Activated CD4-positive, alpha-beta T cell treated with anti-CD3 and anti-CD28 coated beads, Interleukin-2, amount 10 ng/mL, durations not matched to agents 7 days and 5 days (primary cell): ENCODE results near the gene CHCHD3. TPM values are rescaled to one million over a fixed set of nuclear protein-coding genes. Genes with fewer than 3 reads are reported as not detected.

Experiments used
- CTCF ChIA-PET: fragments of 350-600 bp; sonication (Branson Sonifier 250); formaldehyde crosslinking; loops from one replicate; lab custom pipeline; 2021; ENCODE audit warnings: antibody characterized with exemption; lab: Charles Lee
- POLR2A ChIA-PET: fragments of 350-600 bp; sonication (Branson Sonifier 250); formaldehyde crosslinking; loops from one replicate; lab custom pipeline; 2021; ENCODE audit warnings: antibody characterized with exemption; lab: Charles Lee
- DNase-seq: peaks from one replicate; pipeline ENCODE4 v3.0.0-alpha.2; 2020
- H3K27ac Mint-ChIP-seq: one replicate; pipeline ENCODE4 v1.8.0; 2021; ENCODE audit warnings: mild to moderate bottlenecking, moderate library complexity, mixed read lengths
- H3K27me3 Mint-ChIP-seq: one replicate; pipeline ENCODE4 v1.8.0; 2021; ENCODE audit warnings: mixed read lengths
- H3K36me3 Mint-ChIP-seq: one replicate; pipeline ENCODE4 v1.8.0; 2021; ENCODE audit warnings: low read depth, mixed read lengths
- H3K4me1 Mint-ChIP-seq: one replicate; pipeline ENCODE4 v1.8.0; 2021; ENCODE audit warnings: mixed read lengths
- H3K4me3 Mint-ChIP-seq: one replicate; pipeline ENCODE4 v1.8.0; 2021; ENCODE audit warnings: mild to moderate bottlenecking, moderate library complexity, mixed read lengths
- H3K9me3 Mint-ChIP-seq: one replicate; pipeline ENCODE4 v1.8.0; 2021; ENCODE audit warnings: mixed read lengths
- total RNA-seq, 2 experiments: library from RNA; stranded (reverse); gene quantifications; one replicate each; pipeline ENCODE4 v1.2.3, GENCODE V29; 2021

Gene CHCHD3
- total RNA-seq, 2 experiments from 2014 or later, result 47.4 to 49.2 TPM

- Mint-ChIP-seq H3K36me3 (peaks cover 27% of the 10 kb centered on the region), H3K27ac (no peak overlapping the region), H3K27me3 (no peaks in the 10 kb centered on the region), H3K9me3 (peaks cover 17% of the 10 kb centered on the region), H3K4me3 (no peak overlapping the region), H3K4me1 (no peaks in the 10 kb centered on the region)
- ChIA-PET POLR2A (no interaction called here), CTCF (no interaction called here)
- no peak for DNase-seq
Measured at GRCh38 chr7:133009426-133010252, 72.3 kb downstream of the CHCHD3 start.

GRCh38 chr7:133007961-133008360, 73.9 kb downstream of the CHCHD3 start:
- POLR2A ChIA-PET, result no interaction called here
- Mint-ChIP-seq H3K27me3 (no peaks in the 10 kb centered on the region), H3K36me3 (peaks cover 23% of the 10 kb centered on the region), H3K9me3 (peaks cover 17% of the 10 kb centered on the region), H3K4me1 (no peaks in the 10 kb centered on the region), H3K4me3 (no peak overlapping the region), H3K27ac (no peak overlapping the region)
- CTCF ChIA-PET, result no interaction called here
- no peak for DNase-seq

- no peak for DNase-seq
- ChIA-PET CTCF (interaction anchor here (0.6 kb wide), 1 partner anchor 12 kb away, joined by 3 read pairs; no protein-coding TSS in a partner anchor), POLR2A (no interaction called here)
- Mint-ChIP-seq H3K9me3 (peaks cover 15% of the 10 kb centered on the region), H3K27ac (no peak overlapping the region), H3K4me3 (no peak overlapping the region), H3K4me1 (no peaks in the 10 kb centered on the region), H3K27me3 (no peaks in the 10 kb centered on the region), H3K36me3 (peaks cover 16% of the 10 kb centered on the region)
Measured at GRCh38 chr7:133003052-133003910, 78.6 kb downstream of the CHCHD3 start.

GRCh38 chr7:133001727-133002126, 80.2 kb downstream of the CHCHD3 start:
- POLR2A ChIA-PET, result no interaction called here
- Mint-ChIP-seq H3K27me3 (no peaks in the 10 kb centered on the region), H3K36me3 (peaks cover 6% of the 10 kb centered on the region), H3K9me3 (peaks cover 4% of the 10 kb centered on the region), H3K4me3 (no peak overlapping the region), H3K4me1 (no peaks in the 10 kb centered on the region), H3K27ac (no peak overlapping the region)
- DNase-seq, result no peak
- CTCF ChIA-PET, result interaction anchor here (1.1 kb wide), 1 partner anchor 9 kb away, joined by 3 read pairs; no protein-coding TSS in a partner anchor

GRCh38 chr7:132999845-133000244, 82.0 kb downstream of the CHCHD3 start:
- DNase-seq, result no peak
- no peak overlapping the region for H3K4me3 Mint-ChIP-seq

GRCh38 chr7:132998763-132999162, 83.1 kb downstream of the CHCHD3 start:
- no peak overlapping the region for H3K27ac Mint-ChIP-seq
- no peak overlapping the region for H3K4me3 Mint-ChIP-seq
- DNase-seq, result no peak
- no peaks in the 10 kb centered on the region for H3K9me3 Mint-ChIP-seq
- no peaks in the 10 kb centered on the region for H3K4me1 Mint-ChIP-seq
- H3K27me3 Mint-ChIP-seq, result no peaks in the 10 kb centered on the region
- peaks cover 4% of the 10 kb centered on the region for H3K36me3 Mint-ChIP-seq
- CTCF ChIA-PET, result no interaction called here
- POLR2A ChIA-PET, result no interaction called here

More at GRCh38 chr7:132999845-133000244, 82.0 kb downstream of the CHCHD3 start:
- CTCF ChIA-PET, result no interaction called here
- Mint-ChIP-seq H3K9me3 (no peaks in the 10 kb centered on the region), H3K27me3 (no peaks in the 10 kb centered on the region), H3K36me3 (peaks cover 4% of the 10 kb centered on the region), H3K4me1 (no peaks in the 10 kb centered on the region), H3K27ac (no peak overlapping the region)
- POLR2A ChIA-PET, result no interaction called here

GRCh38 chr7:132997505-132997904, 84.4 kb downstream of the CHCHD3 start:
- Mint-ChIP-seq H3K27me3 (no peaks in the 10 kb centered on the region), H3K36me3 (peaks cover 4% of the 10 kb centered on the region), H3K9me3 (no peaks in the 10 kb centered on the region), H3K4me3 (no peak overlapping the region), H3K27ac (no peak overlapping the region), H3K4me1 (no peaks in the 10 kb centered on the region)
- ChIA-PET CTCF (no interaction called here), POLR2A (no interaction called here)
- DNase-seq, result no peak

- no peak overlapping the region for H3K27ac Mint-ChIP-seq
- H3K36me3 Mint-ChIP-seq, result peaks cover 4% of the 10 kb centered on the region
- DNase-seq, result no peak
- ChIA-PET CTCF (no interaction called here), POLR2A (no interaction called here)
- H3K27me3 Mint-ChIP-seq, result no peaks in the 10 kb centered on the region
- H3K9me3 Mint-ChIP-seq, result no peaks in the 10 kb centered on the region
- H3K4me3 Mint-ChIP-seq, result no peak overlapping the region
- no peaks in the 10 kb centered on the region for H3K4me1 Mint-ChIP-seq
Measured at GRCh38 chr7:132996581-132997242, 85.2 kb downstream of the CHCHD3 start.

- ChIA-PET CTCF (interaction anchor here (0.6 kb wide), 1 partner anchor 68 kb away, joined by 3 read pairs; no protein-coding TSS in a partner anchor), POLR2A (no interaction called here)
- peaks cover 4% of the 10 kb centered on the region for H3K36me3 Mint-ChIP-seq
- H3K27ac Mint-ChIP-seq, result no peak overlapping the region
- H3K4me3 Mint-ChIP-seq, result no peak overlapping the region
- no peaks in the 10 kb centered on the region for H3K9me3 Mint-ChIP-seq
- DNase-seq, result no peak
- no peaks in the 10 kb centered on the region for H3K4me1 Mint-ChIP-seq
- no peaks in the 10 kb centered on the region for H3K27me3 Mint-ChIP-seq
Measured at GRCh38 chr7:132993377-132994013, 88.4 kb downstream of the CHCHD3 start.

- Mint-ChIP-seq H3K27me3 (no peaks in the 10 kb centered on the region), H3K4me1 (no peaks in the 10 kb centered on the region), H3K36me3 (peaks cover 4% of the 10 kb centered on the region), H3K4me3 (no peak overlapping the region), H3K9me3 (no peaks in the 10 kb centered on the region), H3K27ac (no peak overlapping the region)
- CTCF ChIA-PET, result interaction anchor here (0.6 to 1.2 kb wide), 3 partner anchors 9 to 655 kb away, joined by 3 read pairs; no protein-coding TSS in a partner anchor
- DNase-seq, result no peak
- POLR2A ChIA-PET, result no interaction called here
Measured at GRCh38 chr7:132991615-132992587, 90.0 kb downstream of the CHCHD3 start.

- CTCF ChIA-PET, result no interaction called here
- no peak overlapping the region for H3K27ac Mint-ChIP-seq
- H3K27me3 Mint-ChIP-seq, result no peaks in the 10 kb centered on the region
- no peaks in the 10 kb centered on the region for H3K4me1 Mint-ChIP-seq
- POLR2A ChIA-PET, result no interaction called here
- H3K4me3 Mint-ChIP-seq, result no peak overlapping the region
- DNase-seq, result no peak
- peaks cover 4% of the 10 kb centered on the region for H3K36me3 Mint-ChIP-seq
- no peaks in the 10 kb centered on the region for H3K9me3 Mint-ChIP-seq
Measured at GRCh38 chr7:132988117-132988516, 93.8 kb downstream of the CHCHD3 start.
